ENCODE measurements around the gene ASB11. TPM values are rescaled to one million over a fixed set of nuclear protein-coding genes. Genes with fewer than 3 reads are reported as not detected.
A peak's percentile ranks its signal among the peaks of the same experiment; 100 is the strongest.

The ASB11 gene
- total and polyA plus RNA-seq, 10 of the 15 experiments (the other 5 are each of a cell fraction or from before 2014, with no cell fraction given): not detected

DNA sequence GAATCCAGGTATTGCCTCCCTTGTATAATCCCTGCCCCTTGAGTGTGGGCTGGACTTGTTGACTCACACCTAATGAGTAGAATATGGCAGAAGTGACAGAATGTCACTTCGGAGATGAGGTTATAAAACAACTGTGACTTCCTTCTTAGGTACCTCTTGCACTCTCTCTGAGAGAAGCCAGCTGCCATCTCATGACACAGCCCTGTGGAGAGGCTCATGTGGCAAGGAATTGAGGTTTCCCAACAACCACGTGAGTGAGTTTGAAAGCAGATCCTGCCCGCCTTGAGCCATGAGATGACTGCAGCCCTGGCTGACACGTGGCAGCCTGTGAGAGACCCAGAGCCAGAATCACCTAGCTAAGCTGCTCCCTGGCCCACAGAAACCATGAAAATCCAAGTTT lies 13.5 kb downstream of the ASB11 start:
- FAIRE-seq (no peak), DNase-seq (ENCODE audit: low read depth, low spot score) (no peak), ATAC-seq (peak; percentile 70)
- no peak overlapping the region for H3K9ac ChIP-seq (ENCODE audit: control insufficient read depth, insufficient read depth, low read length)
- no peaks in the 10 kb centered on the region for H3K9me3 ChIP-seq (replicated peaks; ENCODE audit: control insufficient read depth, insufficient read depth, low read length)
- TF ChIP-seq RAD51 (IDR thresholded peaks at IDR 0.05): 0 out of 2 replicates have a peak, but pooled peaks have one; percentile 22
- TF ChIP-seq, protein P1, sequence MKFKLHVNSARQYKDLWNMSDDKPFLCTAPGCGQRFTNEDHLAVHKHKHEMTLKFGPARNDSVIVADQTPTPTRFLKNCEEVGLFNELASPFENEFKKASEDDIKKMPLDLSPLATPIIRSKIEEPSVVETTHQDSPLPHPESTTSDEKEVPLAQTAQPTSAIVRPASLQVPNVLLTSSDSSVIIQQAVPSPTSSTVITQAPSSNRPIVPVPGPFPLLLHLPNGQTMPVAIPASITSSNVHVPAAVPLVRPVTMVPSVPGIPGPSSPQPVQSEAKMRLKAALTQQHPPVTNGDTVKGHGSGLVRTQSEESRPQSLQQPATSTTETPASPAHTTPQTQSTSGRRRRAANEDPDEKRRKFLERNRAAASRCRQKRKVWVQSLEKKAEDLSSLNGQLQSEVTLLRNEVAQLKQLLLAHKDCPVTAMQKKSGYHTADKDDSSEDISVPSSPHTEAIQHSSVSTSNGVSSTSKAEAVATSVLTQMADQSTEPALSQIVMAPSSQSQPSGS (IDR thresholded peaks at IDR 0.05; ENCODE audit: low read length): no peak
- TF ChIP-seq PML (IDR thresholded peaks at IDR 0.05; ENCODE audit: low read length): no peak
- no peak for TF ChIP-seq NKRF (conservative IDR thresholded peaks at IDR 0.05)
- TF ChIP-seq BHLHE40 (IDR thresholded peaks at IDR 0.05; ENCODE audit: borderline replicate concordance in 1 of 2, low read depth in 2 of 2, low read length in 1 of 2): peak in 1 of 2 experiments; percentile 18; a peak in 1 of 4 replicates
- ChIA-PET SMC1A (ENCODE audit: uncharacterized antibody, unreplicated experiment) (interaction anchor here (1.4 kb wide), 1 partner anchor 167 kb away, joined by 3 read pairs; no protein-coding TSS in a partner anchor), POLR2A (interaction anchor here (0.9 kb wide), 1 partner anchor 10 kb away, joined by 3 read pairs; no protein-coding TSS in a partner anchor), CTCF (interaction anchor here (1.1 to 1.4 kb wide), 5 partner anchors 11 to 169 kb away, joined by 3 to 5 read pairs (median 3); no protein-coding TSS in a partner anchor), RAD21 (ENCODE audit: unreplicated experiment) (interaction anchor here (1.3 kb wide), 1 partner anchor 81 kb away, joined by 4 read pairs; no protein-coding TSS in a partner anchor)
- in situ Hi-C loops (cut with MboI) (no loop called here), intact Hi-C loops (cut with micrococcal nuclease; ENCODE audit: unreplicated experiment) (loop anchor here (2.0 kb wide), 1 partner anchor 167 kb away; no protein-coding TSS in a partner anchor)
- no peak overlapping the region for H3K27ac ChIP-seq (ENCODE audit: control insufficient read depth, insufficient read depth)
- no TSS peak for BruUV-seq (replicated peaks)
- H2AFZ ChIP-seq (ENCODE audit: control insufficient read depth, low read depth, low read length): no peak overlapping the region
- no peaks in the 10 kb centered on the region; a peak in 1 of 4 replicates for H3K27me3 ChIP-seq (replicated peaks in 1 of 2; ENCODE audit: control insufficient read depth in 2 of 2, insufficient read depth in 2 of 2, low read length in 1 of 2)
- H3K36me3 ChIP-seq (ENCODE audit: control insufficient read depth in 2 of 2, insufficient read depth in 2 of 2, low read length in 1 of 2): no peaks in the 10 kb centered on the region
- no peaks in the 10 kb centered on the region for H3K79me2 ChIP-seq (ENCODE audit: control insufficient read depth, insufficient read depth, low read length)
- H3K4me1 ChIP-seq (ENCODE audit: control insufficient read depth, insufficient read depth, low read length): no peaks in the 10 kb centered on the region
- H4K20me1 ChIP-seq (ENCODE audit: control insufficient read depth, insufficient read depth): no peaks in the 10 kb centered on the region
- 1% methylated on average over 4 of the region's 4 CpGs for WGBS (ENCODE audit: insufficient coverage, insufficient replicate concordance, low lambda C conversion rate, missing lambda C conversion rate)
- H3K4me2 ChIP-seq (ENCODE audit: control insufficient read depth, insufficient read depth): no peak overlapping the region
- no peak overlapping the region for H3K4me3 ChIP-seq

All from GM12878 (cell line).